Measurements from ENCODE around the gene AADACL4.
"Not testable (repeated sequence)": the region's sequence is repeated elsewhere in the genome, so short reads cannot be mapped to it uniquely, and the experiment has no call there.

The AADACL4 gene

DNA sequence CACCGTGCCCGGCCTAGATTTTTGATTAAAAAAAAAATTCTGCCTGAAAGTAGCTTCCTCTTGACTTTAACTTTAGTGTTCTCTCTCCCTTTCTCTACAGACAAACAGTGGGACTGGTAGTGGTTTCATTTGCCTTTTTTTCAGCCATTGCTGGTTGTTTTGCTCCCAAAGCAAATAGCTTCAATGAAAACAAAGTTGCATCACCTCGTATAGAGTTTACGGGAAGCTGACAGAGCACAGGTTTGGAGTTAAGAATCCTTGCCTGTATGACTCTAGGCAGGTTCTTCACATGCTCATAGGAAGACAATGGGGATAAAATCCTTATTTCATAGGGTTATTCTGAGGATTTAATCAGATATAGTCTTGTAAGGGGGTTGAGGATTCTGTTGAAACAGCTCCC lies 21.6 kb downstream of the AADACL4 start:
- no peak overlapping the region for H3K4me3 ChIP-seq (ENCODE audit: control insufficient read depth, low read depth, low read length)
- TF ChIP-seq, protein P1, sequence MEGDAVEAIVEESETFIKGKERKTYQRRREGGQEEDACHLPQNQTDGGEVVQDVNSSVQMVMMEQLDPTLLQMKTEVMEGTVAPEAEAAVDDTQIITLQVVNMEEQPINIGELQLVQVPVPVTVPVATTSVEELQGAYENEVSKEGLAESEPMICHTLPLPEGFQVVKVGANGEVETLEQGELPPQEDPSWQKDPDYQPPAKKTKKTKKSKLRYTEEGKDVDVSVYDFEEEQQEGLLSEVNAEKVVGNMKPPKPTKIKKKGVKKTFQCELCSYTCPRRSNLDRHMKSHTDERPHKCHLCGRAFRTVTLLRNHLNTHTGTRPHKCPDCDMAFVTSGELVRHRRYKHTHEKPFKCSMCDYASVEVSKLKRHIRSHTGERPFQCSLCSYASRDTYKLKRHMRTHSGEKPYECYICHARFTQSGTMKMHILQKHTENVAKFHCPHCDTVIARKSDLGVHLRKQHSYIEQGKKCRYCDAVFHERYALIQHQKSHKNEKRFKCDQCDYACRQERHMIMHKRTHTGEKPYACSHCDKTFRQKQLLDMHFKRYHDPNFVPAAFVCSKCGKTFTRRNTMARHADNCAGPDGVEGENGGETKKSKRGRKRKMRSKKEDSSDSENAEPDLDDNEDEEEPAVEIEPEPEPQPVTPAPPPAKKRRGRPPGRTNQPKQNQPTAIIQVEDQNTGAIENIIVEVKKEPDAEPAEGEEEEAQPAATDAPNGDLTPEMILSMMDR (conservative IDR thresholded peaks at IDR 0.05; ENCODE audit: control insufficient read depth, insufficient read depth, low read depth, low read length): no peak
- no peak for DNase-seq (ENCODE audit: low read depth)

DNA sequence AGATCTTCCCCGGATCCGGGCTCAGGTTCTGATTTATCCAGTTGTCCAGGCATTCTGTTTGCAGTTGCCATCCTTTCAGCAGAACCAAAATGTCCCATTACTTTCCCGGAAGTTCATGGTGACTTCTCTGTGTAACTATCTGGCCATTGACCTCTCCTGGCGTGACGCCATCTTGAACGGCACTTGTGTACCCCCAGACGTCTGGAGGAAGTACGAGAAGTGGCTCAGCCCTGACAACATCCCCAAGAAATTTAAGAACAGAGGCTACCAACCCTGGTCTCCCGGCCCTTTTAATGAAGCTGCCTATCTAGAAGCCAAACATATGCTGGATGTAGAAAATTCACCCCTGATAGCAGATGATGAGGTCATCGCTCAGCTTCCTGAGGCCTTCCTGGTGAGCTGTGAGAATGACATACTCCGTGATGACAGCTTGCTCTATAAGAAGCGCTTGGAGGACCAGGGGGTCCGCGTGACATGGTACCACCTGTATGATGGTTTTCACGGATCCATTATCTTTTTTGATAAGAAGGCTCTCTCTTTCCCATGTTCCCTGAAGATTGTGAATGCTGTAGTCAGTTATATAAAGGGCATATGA lies 22.4 kb downstream of the AADACL4 start:
- TF ChIP-seq, protein P1 (conservative IDR thresholded peaks at IDR 0.05; ENCODE audit: control insufficient read depth, insufficient read depth, low read depth, low read length): no peak
- no peak for DNase-seq (ENCODE audit: low read depth)
- no peak overlapping the region for H3K4me3 ChIP-seq (ENCODE audit: control insufficient read depth, low read depth, low read length)

DNA sequence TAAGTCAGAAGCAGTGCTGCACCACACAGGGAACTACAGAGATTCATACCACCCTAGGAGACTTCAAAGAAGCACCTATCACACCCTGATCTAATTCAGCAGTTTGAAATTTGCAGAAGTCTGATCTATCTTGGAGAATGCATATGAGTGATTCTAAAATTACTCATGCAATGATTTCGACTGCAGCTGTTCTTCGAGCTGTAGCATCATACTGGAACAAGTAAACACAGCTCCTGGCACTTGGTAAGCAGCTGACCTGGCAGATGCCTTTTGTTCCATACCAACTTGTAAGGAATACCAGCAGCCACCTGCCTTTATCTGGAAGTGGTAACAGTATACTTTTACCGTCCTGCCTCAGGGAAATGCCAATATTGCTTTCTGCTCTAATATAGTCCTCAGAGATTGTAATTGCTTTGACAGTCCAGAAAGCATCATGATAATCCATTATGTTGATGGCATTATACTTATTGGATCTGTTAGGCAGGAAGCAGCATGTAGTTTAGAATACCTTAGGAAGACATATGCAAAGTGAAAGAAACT lies 25.7 kb downstream of the AADACL4 start:
- no peak overlapping the region for H3K4me3 ChIP-seq (ENCODE audit: control insufficient read depth, low read depth, low read length)
- DNase-seq (ENCODE audit: low read depth): no peak
- TF ChIP-seq, protein P1 (conservative IDR thresholded peaks at IDR 0.05; ENCODE audit: control insufficient read depth, insufficient read depth, low read depth, low read length): no peak

DNA sequence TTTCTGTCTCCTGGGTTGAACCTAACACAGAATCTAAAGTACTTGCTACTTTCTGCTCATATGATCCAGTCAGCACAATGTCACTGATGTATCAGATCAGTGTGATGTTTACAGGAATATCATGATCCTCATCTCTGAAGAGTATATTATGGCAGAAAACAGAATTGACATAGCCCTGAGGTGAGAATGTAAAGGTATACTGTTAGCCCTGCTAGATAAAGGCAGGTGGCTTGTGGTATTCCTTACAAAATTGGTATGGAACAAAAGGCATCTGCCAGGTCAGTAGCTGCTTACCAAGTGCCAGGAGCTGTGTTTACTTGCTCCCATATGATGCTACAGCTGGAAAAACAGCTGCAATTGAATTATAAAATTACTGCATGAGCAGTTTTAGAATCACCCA lies 30.5 kb downstream of the AADACL4 start:
- no peak overlapping the region for H3K4me3 ChIP-seq (ENCODE audit: control insufficient read depth, low read depth, low read length)
- TF ChIP-seq, protein P1 (conservative IDR thresholded peaks at IDR 0.05; ENCODE audit: control insufficient read depth, insufficient read depth, low read depth, low read length): no peak

DNA sequence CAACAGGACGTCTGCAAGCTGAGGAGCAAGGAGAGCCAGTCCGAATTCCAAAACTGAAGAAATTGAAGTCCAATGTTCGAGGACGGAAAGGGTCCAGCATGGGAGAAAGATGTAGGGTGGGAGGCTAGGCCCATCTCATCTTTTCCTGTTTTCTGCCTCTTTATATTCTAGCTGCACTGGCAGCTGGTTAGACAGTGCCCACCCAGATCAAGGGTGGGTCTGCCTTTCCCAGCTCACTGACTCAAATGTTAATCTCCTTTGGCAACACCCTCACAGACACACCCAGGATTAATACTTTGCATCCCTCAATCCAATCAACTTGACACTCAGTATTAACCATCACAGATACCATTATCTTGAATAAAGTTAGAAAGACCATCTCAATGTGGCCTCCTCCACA lies 32.2 kb downstream of the AADACL4 start:
- H3K4me3 ChIP-seq (ENCODE audit: control insufficient read depth, low read depth, low read length): not testable (repeated sequence)

More for the DNA sequence above, 30.5 kb downstream of the AADACL4 start:
- no peak for DNase-seq (ENCODE audit: low read depth)

DNA sequence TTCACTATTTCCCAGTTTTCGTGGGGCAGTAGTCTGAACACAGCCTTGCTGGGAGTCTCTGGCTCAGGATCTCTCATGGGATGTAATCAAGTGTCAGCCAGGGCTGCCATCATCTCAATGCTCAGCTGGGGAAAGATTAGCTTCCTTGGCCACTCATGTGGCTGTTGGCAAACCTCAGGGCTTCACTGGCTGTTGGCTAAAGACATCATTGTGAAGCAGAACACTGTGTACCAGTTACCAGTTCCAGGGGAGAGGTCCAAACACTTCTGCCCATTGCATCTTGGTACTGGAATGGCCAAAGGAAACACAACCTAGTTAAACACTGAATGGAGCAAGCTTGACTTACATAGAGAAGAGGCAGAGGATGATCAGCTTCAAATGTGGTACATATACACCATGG lies 33.7 kb downstream of the AADACL4 start:
- H3K4me3 ChIP-seq (ENCODE audit: control insufficient read depth, low read depth, low read length): no peak overlapping the region
- DNase-seq (ENCODE audit: low read depth): no peak
- TF ChIP-seq, protein P1 (conservative IDR thresholded peaks at IDR 0.05; ENCODE audit: control insufficient read depth, insufficient read depth, low read depth, low read length): no peak

More for the DNA sequence above, 32.2 kb downstream of the AADACL4 start:
- not testable (repeated sequence) for DNase-seq (ENCODE audit: low read depth)

DNA sequence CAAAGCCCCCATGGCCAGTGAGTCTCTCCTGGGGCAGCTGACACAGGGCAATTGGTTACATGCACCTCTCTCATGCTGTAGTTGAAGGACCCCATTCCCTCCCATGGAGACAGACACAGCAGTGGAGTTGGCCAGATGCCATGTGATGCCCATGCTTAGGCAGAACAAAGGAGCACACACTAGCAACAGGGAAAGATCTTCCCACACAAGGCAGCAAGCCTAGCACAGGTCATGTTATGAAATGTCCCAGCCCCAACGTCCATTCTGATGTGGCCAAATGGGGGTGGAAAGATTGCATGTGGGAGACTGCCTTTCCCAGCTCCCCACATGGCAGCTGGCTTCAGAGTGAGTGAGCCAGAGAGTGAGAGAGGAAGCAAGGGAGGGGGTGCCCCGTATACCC lies 34.5 kb downstream of the AADACL4 start:
- DNase-seq (ENCODE audit: low read depth): no peak
- TF ChIP-seq, protein P1 (conservative IDR thresholded peaks at IDR 0.05; ENCODE audit: control insufficient read depth, insufficient read depth, low read depth, low read length): no peak

More for the DNA sequence above, 34.5 kb downstream of the AADACL4 start:
- H3K4me3 ChIP-seq (ENCODE audit: control insufficient read depth, low read depth, low read length): no peak overlapping the region
